Testis (tissue), 2 donors: Measurements from ENCODE around the gene CATSPERE.

ENCODE experiments used
- CTCF ChIP-seq, 3 experiments: fragments of 450-650 bp in 2 of 3; fragments of 200-600 bp in 1 of 3; sonication (generic) in 1 of 3; IDR thresholded peaks; one replicate each; pipeline ENCODE4 v1.5.1; 2016 to 2019; ENCODE audit warnings: antibody characterized with exemption in 3 of 3, mild to moderate bottlenecking in 2 of 3, moderate library complexity in 1 of 3
- POLR2A ChIP-seq: fragments of 450-650 bp; IDR thresholded peaks from one replicate; pipeline ENCODE4 v1.6.1; 2017; ENCODE audit warnings: antibody characterized with exemption, mild to moderate bottlenecking, moderate library complexity

DNA sequence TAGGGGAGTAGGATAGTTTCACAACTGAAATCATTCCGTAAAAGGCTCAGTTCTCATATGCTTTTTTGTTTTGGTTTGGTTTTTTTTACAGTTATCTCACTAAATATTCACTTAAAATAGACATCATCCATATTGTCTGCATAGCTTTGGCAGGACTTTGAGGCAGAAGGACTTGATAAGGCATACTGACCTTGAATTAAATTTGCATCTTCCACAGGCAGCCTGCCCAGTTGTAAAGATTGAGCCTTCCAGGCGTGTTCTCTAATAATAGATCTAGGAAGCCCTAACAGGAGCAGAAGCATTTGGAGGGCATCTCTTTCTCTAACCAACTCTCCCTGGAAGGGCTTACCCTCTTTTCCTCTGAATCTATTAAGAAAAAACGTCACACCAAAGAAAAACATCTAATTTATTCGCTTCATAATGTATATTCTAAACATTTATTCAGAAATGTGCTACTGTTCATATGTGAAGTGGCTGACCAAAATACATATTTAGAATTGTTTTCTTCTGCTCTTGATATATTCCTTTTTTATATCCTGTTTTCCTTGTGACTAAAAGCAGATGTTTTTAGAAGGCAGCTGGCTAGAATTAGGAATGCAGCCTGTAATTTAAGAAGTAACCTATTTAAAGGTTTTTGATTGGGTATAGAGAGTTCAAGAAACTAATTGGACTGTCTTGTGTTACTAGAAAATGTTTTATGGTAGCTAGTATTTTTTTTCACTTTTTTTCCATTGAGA lies 212.0 kb downstream of the CATSPERE start:
- TF ChIP-seq CTCF (IDR thresholded peaks at IDR 0.05) (no peak), POLR2A (no peak)
